Measurements from ENCODE around the gene XKR7.
A peak's percentile ranks its signal among the peaks of the same experiment; 100 is the strongest.

The XKR7 gene

GRCh38 chr20:31939661-31940060, 28.3 kb upstream of the XKR7 start:
- DNase-seq (ENCODE audit: insufficient read length, low spot score), result no peak
- FAIRE-seq, result no peak

GRCh38 chr20:31943052-31943471, 24.9 kb upstream of the XKR7 start:
- FAIRE-seq, result no peak

GRCh38 chr20:31945319-31945718, 22.6 kb upstream of the XKR7 start:
- no peak for FAIRE-seq
- no peak for DNase-seq (ENCODE audit: insufficient read length, low spot score)

More at GRCh38 chr20:31943052-31943471, 24.9 kb upstream of the XKR7 start:
- DNase-seq (ENCODE audit: insufficient read length, low spot score), result no peak

- DNase-seq (ENCODE audit: insufficient read length, low spot score), result no peak
These were observed 22.2 kb upstream of the XKR7 start for GRCh38 chr20:31945785-31946184.

GRCh38 chr20:31948008-31948407, 19.9 kb upstream of the XKR7 start:
- DNase-seq (ENCODE audit: insufficient read length, low spot score) (no peak), FAIRE-seq (no peak)

More at GRCh38 chr20:31945785-31946184, 22.2 kb upstream of the XKR7 start:
- FAIRE-seq, result no peak

- FAIRE-seq (no peak), DNase-seq (ENCODE audit: insufficient read length, low spot score) (no peak)
These were observed 17.9 kb upstream of the XKR7 start for GRCh38 chr20:31949877-31950646.

- FAIRE-seq (no peak), DNase-seq (ENCODE audit: insufficient read length, low spot score) (no peak)
These were observed 16.8 kb upstream of the XKR7 start for GRCh38 chr20:31951203-31951529.

- DNase-seq (ENCODE audit: insufficient read length, low spot score) (peak; percentile 97), FAIRE-seq (peak; percentile 31)
These were observed 16.2 kb upstream of the XKR7 start, which contains the start of gene PDRG1 for GRCh38 chr20:31951530-31952453. Gene PDRG1, minus strand, starts transcription at chr20:31952046. Its CDS starts 85 bp downstream, at chr20:31951961.

- FAIRE-seq, result no peak
These were observed 14.3 kb upstream of the XKR7 start for GRCh38 chr20:31953556-31954148.

GRCh38 chr20:31954500-31954899, 13.5 kb upstream of the XKR7 start:
- DNase-seq (ENCODE audit: insufficient read length, low spot score) (no peak), FAIRE-seq (no peak)

More at GRCh38 chr20:31953556-31954148, 14.3 kb upstream of the XKR7 start:
- DNase-seq (ENCODE audit: insufficient read length, low spot score), result no peak

GRCh38 chr20:31956556-31957526, 11.1 kb upstream of the XKR7 start:
- FAIRE-seq, result no peak

GRCh38 chr20:31962761-31963160, 5.2 kb upstream of the XKR7 start:
- FAIRE-seq (no peak), DNase-seq (ENCODE audit: insufficient read length, low spot score) (no peak)

More at GRCh38 chr20:31956556-31957526, 11.1 kb upstream of the XKR7 start:
- no peak for DNase-seq (ENCODE audit: insufficient read length, low spot score)

- DNase-seq (ENCODE audit: insufficient read length, low spot score), result no peak
- FAIRE-seq, result no peak
These were observed 4.1 kb upstream of the XKR7 start for GRCh38 chr20:31963889-31964288.

- DNase-seq (ENCODE audit: insufficient read length, low spot score) (no peak), FAIRE-seq (no peak)
These were observed 828 bp upstream of the XKR7 start for GRCh38 chr20:31966991-31967655.

GRCh38 chr20:31968291-31969126, 558 bp downstream of the XKR7 start:
- DNase-seq (ENCODE audit: insufficient read length, low spot score), result peak; percentile 90
- FAIRE-seq, result peak; percentile 77

- FAIRE-seq (no peak), DNase-seq (ENCODE audit: insufficient read length, low spot score) (no peak)
These were observed 2.0 kb downstream of the XKR7 start for GRCh38 chr20:31969991-31970390.

- DNase-seq (ENCODE audit: insufficient read length, low spot score) (peak; percentile 68), FAIRE-seq (no peak)
These were observed 4.6 kb downstream of the XKR7 start for GRCh38 chr20:31972471-31973021.

- DNase-seq (ENCODE audit: insufficient read length, low spot score) (no peak), FAIRE-seq (no peak)
These were observed 6.3 kb downstream of the XKR7 start for GRCh38 chr20:31974296-31974695.
